Adrenal gland (tissue), 5 donors: ENCODE measurements around the gene LINS1.

Experiments
- POLR2A ChIP-seq, 2 donors: fragments of 450-650 bp; IDR thresholded peaks; one replicate each; pipeline ENCODE4 v1.6.1; 2017; ENCODE audit warnings: antibody characterized with exemption in 2 of 2, mild to moderate bottlenecking in 2 of 2, moderate library complexity in 1 of 2
- TF ChIP-seq, protein P1 (sequence below), 6 experiments: fragments of 450-650 bp in 4 of 6; fragments of 200-600 bp in 2 of 6; sonication (generic) in 1 of 6; IDR thresholded peaks; 1 replicate in 5 of 6; 2 replicates in 1 of 6; pipeline versions ENCODE4 v1.5.1 to v1.8.0; 2016 to 2021; ENCODE audit warnings: antibody characterized with exemption in 6 of 6, mild to moderate bottlenecking in 2 of 6, moderate library complexity in 1 of 6
- donor health status: DM: no; HTN: no; CAD: no.

DNA sequence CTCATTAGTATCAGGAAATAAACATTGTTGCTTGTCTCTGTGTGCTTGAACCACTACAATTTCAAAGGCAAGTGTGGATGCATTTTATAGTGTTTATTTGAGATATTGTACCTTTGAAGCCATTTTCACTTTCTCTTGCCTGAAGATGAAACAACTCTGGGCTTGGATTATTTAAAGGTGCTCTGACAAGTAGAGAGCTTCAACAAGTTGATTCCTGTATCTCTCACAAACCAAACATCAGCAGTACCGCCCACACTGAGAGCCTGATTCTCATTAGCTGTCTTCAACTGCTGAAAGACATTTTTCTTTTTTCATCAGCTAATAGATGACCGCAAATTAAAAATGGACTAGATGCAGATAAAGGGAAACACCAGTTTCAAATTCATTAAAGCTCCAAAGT lies 72.4 kb downstream of the LINS1 start:
- TF ChIP-seq, protein P1, sequence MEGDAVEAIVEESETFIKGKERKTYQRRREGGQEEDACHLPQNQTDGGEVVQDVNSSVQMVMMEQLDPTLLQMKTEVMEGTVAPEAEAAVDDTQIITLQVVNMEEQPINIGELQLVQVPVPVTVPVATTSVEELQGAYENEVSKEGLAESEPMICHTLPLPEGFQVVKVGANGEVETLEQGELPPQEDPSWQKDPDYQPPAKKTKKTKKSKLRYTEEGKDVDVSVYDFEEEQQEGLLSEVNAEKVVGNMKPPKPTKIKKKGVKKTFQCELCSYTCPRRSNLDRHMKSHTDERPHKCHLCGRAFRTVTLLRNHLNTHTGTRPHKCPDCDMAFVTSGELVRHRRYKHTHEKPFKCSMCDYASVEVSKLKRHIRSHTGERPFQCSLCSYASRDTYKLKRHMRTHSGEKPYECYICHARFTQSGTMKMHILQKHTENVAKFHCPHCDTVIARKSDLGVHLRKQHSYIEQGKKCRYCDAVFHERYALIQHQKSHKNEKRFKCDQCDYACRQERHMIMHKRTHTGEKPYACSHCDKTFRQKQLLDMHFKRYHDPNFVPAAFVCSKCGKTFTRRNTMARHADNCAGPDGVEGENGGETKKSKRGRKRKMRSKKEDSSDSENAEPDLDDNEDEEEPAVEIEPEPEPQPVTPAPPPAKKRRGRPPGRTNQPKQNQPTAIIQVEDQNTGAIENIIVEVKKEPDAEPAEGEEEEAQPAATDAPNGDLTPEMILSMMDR (IDR thresholded peaks at IDR 0.05), result no peak
- TF ChIP-seq POLR2A (IDR thresholded peaks at IDR 0.05), result no peak
